ENCODE results near the gene QKI.

QKI gene

GRCh38 chr6:163531122-163531521 lies 116.6 kb downstream of the QKI start:
- Histone ChIP-seq H3K36me3 (peaks cover 5% of the 10 kb centered on the region), H3K4me2 (no peak overlapping the region), H3K4me1 (peaks cover 13% of the 10 kb centered on the region; the same call in 1 of the 2 replicates), H3K9ac (no peak overlapping the region), H3K27ac (no peak overlapping the region), H4K20me1 (peaks cover 96% of the 10 kb centered on the region), H3K4me3 (no peak overlapping the region), H3K9me3 (no peaks in the 10 kb centered on the region), H3K27me3 (no peaks in the 10 kb centered on the region)
- no peak for TF ChIP-seq Cebpa-rat (IDR thresholded peaks at IDR 0.05)

GRCh38 chr6:163532526-163533078 lies 118.1 kb downstream of the QKI start:
- TF ChIP-seq Cebpa-rat (IDR thresholded peaks at IDR 0.05), result no peak
- Histone ChIP-seq H3K27me3 (no peaks in the 10 kb centered on the region), H3K9me3 (no peaks in the 10 kb centered on the region), H3K4me3 (no peak overlapping the region), H3K4me2 (no peak overlapping the region), H4K20me1 (peaks cover 87% of the 10 kb centered on the region), H3K27ac (no peak overlapping the region), H3K9ac (no peak overlapping the region), H3K4me1 (peaks cover 9% of the 10 kb centered on the region; the same call in 1 of the 2 replicates), H3K36me3 (peaks cover 18% of the 10 kb centered on the region)

- peaks cover 18% of the 10 kb centered on the region for H3K36me3 ChIP-seq
- no peaks in the 10 kb centered on the region for H3K9me3 ChIP-seq
- H3K4me2 ChIP-seq, result no peak overlapping the region
- no peak overlapping the region for H3K27ac ChIP-seq
- no peaks in the 10 kb centered on the region for H3K27me3 ChIP-seq
- TF ChIP-seq Cebpa-rat (IDR thresholded peaks at IDR 0.05), result no peak
- H3K4me1 ChIP-seq, result peaks cover 9% of the 10 kb centered on the region; the same call in 1 of the 2 replicates
- no peak overlapping the region for H3K9ac ChIP-seq
- H4K20me1 ChIP-seq, result peaks cover 87% of the 10 kb centered on the region
- no peak overlapping the region for H3K4me3 ChIP-seq
Measured at GRCh38 chr6:163533443-163533842, 118.9 kb downstream of the QKI start.

- H3K4me2 ChIP-seq, result no peak overlapping the region
- no peaks in the 10 kb centered on the region for H3K27me3 ChIP-seq
- peaks cover 9% of the 10 kb centered on the region; the same call in 1 of the 2 replicates for H3K4me1 ChIP-seq
- H3K4me3 ChIP-seq, result no peak overlapping the region
- no peak overlapping the region for H3K9ac ChIP-seq
- H3K27ac ChIP-seq, result no peak overlapping the region
- TF ChIP-seq Cebpa-rat (IDR thresholded peaks at IDR 0.05), result no peak
- H4K20me1 ChIP-seq, result peaks cover 83% of the 10 kb centered on the region
- H3K9me3 ChIP-seq, result no peaks in the 10 kb centered on the region
- H3K36me3 ChIP-seq, result peaks cover 24% of the 10 kb centered on the region
Measured at GRCh38 chr6:163536770-163537169, 122.3 kb downstream of the QKI start.

- Histone ChIP-seq H3K9me3 (no peaks in the 10 kb centered on the region), H3K4me2 (no peak overlapping the region), H3K27ac (no peak overlapping the region), H3K9ac (no peak overlapping the region), H3K4me3 (no peak overlapping the region), H3K36me3 (peaks cover 27% of the 10 kb centered on the region), H3K4me1 (0 out of 2 replicates have a peak, but pooled peaks cover 4% of the 10 kb centered on the region), H4K20me1 (peaks cover 70% of the 10 kb centered on the region), H3K27me3 (no peaks in the 10 kb centered on the region)
- no peak for TF ChIP-seq Cebpa-rat (IDR thresholded peaks at IDR 0.05)
Measured at GRCh38 chr6:163538331-163538730, 123.8 kb downstream of the QKI start.

- H3K36me3 ChIP-seq, result peaks cover 27% of the 10 kb centered on the region
- no peaks in the 10 kb centered on the region for H3K9me3 ChIP-seq
- no peak overlapping the region for H3K4me2 ChIP-seq
- H3K27me3 ChIP-seq, result no peaks in the 10 kb centered on the region
- no peak overlapping the region for H3K4me3 ChIP-seq
- no peak overlapping the region for H3K9ac ChIP-seq
- no peaks in the 10 kb centered on the region for H3K4me1 ChIP-seq
- H3K27ac ChIP-seq, result no peak overlapping the region
- no peak for TF ChIP-seq Cebpa-rat (IDR thresholded peaks at IDR 0.05)
- peaks cover 65% of the 10 kb centered on the region for H4K20me1 ChIP-seq
Measured at GRCh38 chr6:163539101-163539762, 124.7 kb downstream of the QKI start.

GRCh38 chr6:163543321-163543720 lies 128.8 kb downstream of the QKI start:
- H3K4me1 ChIP-seq, result no peaks in the 10 kb centered on the region
- H3K9ac ChIP-seq, result no peak overlapping the region
- no peak overlapping the region for H3K4me2 ChIP-seq
- no peaks in the 10 kb centered on the region for H3K27me3 ChIP-seq
- H3K27ac ChIP-seq, result no peak overlapping the region
- peaks cover 17% of the 10 kb centered on the region for H3K36me3 ChIP-seq
- no peaks in the 10 kb centered on the region for H3K9me3 ChIP-seq
- H4K20me1 ChIP-seq, result peaks cover 46% of the 10 kb centered on the region
- H3K4me3 ChIP-seq, result no peak overlapping the region
- no peak for TF ChIP-seq Cebpa-rat (IDR thresholded peaks at IDR 0.05)

- Histone ChIP-seq H4K20me1 (peaks cover 30% of the 10 kb centered on the region), H3K36me3 (peaks cover 24% of the 10 kb centered on the region), H3K9me3 (no peaks in the 10 kb centered on the region), H3K4me3 (no peak overlapping the region), H3K27me3 (no peaks in the 10 kb centered on the region), H3K4me2 (no peak overlapping the region), H3K27ac (no peak overlapping the region), H3K9ac (no peak overlapping the region), H3K4me1 (no peaks in the 10 kb centered on the region)
- no peak for TF ChIP-seq Cebpa-rat (IDR thresholded peaks at IDR 0.05)
Measured at GRCh38 chr6:163545370-163545769, 130.9 kb downstream of the QKI start.

- Histone ChIP-seq H3K27me3 (no peaks in the 10 kb centered on the region), H3K4me1 (no peaks in the 10 kb centered on the region), H3K9me3 (no peaks in the 10 kb centered on the region), H4K20me1 (peaks cover 13% of the 10 kb centered on the region), H3K4me3 (no peak overlapping the region), H3K27ac (no peak overlapping the region), H3K36me3 (peaks cover 35% of the 10 kb centered on the region), H3K4me2 (no peak overlapping the region), H3K9ac (no peak overlapping the region)
- no peak for TF ChIP-seq Cebpa-rat (IDR thresholded peaks at IDR 0.05)
Measured at GRCh38 chr6:163547287-163547686, 132.8 kb downstream of the QKI start.

GRCh38 chr6:163548624-163549023 lies 134.1 kb downstream of the QKI start:
- H3K27ac ChIP-seq, result no peak overlapping the region
- H3K4me1 ChIP-seq, result no peaks in the 10 kb centered on the region
- H3K4me2 ChIP-seq, result no peak overlapping the region
- no peak overlapping the region for H3K9ac ChIP-seq
- no peaks in the 10 kb centered on the region for H3K27me3 ChIP-seq
- H3K4me3 ChIP-seq, result no peak overlapping the region
- no peaks in the 10 kb centered on the region for H3K9me3 ChIP-seq
- H3K36me3 ChIP-seq, result peaks cover 40% of the 10 kb centered on the region
- H4K20me1 ChIP-seq, result peaks cover 13% of the 10 kb centered on the region
- TF ChIP-seq Cebpa-rat (IDR thresholded peaks at IDR 0.05), result no peak

All from BLaER1 (cell line).